ENCODE results near the gene ARHGAP19. TPM values are rescaled to one million over a fixed set of nuclear protein-coding genes. Genes with fewer than 3 reads are reported as not detected.

ARHGAP19 gene
- total and polyA plus RNA-seq, 2 of the 8 experiments (the other 6 are each of a cell fraction or from before 2014, with no cell fraction given) = 13.3 to 32.1 TPM

DNA sequence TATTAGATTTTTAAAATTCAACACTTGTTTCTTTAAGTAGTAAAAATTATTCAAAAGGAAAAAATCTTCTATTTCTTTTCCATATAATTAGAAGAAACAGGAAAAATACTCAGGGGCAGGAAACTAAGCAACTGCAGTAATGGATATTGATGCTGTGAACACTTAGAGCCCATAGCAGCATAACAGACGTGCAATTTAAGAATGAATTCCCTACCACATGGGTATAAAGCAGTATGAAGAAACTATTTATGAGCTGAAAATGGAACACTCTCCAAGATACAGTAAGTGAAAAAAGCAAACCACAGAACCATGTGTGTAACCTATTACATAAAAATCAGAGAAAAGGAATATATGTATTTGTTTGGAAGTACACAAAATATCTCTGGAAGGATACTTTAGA, 30.8 kb downstream of the ARHGAP19 start:
- Histone ChIP-seq H4K91ac (replicated peaks; ENCODE audit: insufficient read length, low read length) (no peak overlapping the region), H3K56ac (replicated peaks; ENCODE audit: insufficient read length, low read depth, low read length) (no peak overlapping the region), H3K4ac (replicated peaks; ENCODE audit: insufficient read length, low read depth, low read length) (no peak overlapping the region), H3K36me3 (ENCODE audit: control insufficient read depth in 2 of 4, insufficient read depth in 4 of 4, low read length in 3 of 4) (peaks cover 0 to 10% (median 6%) of the 10 kb centered on the region in 4 experiments; a peak in 5 of 8 replicates), H4K20me1 (replicated peaks in 1 of 2; ENCODE audit: control insufficient read depth in 1 of 2, insufficient read depth in 2 of 2, low read length in 2 of 2) (no peaks in the 10 kb centered on the region), H4K8ac (ENCODE audit: extremely low read depth, insufficient read depth, low read length) (no peak overlapping the region), H2BK20ac (ENCODE audit: low read length) (no peak overlapping the region), H2BK12ac (ENCODE audit: low read depth, low read length) (no peak overlapping the region), H3K9ac (replicated peaks in 1 of 4; ENCODE audit: extremely low read depth in 1 of 4, low read depth in 3 of 4, low read length in 3 of 4) (no peak overlapping the region), H2BK120ac (replicated peaks; ENCODE audit: low read depth, low read length) (no peak overlapping the region), H3K23ac (ENCODE audit: insufficient read length) (no peak overlapping the region), H2AFZ (ENCODE audit: low read length) (no peak overlapping the region), H3K23me2 (ENCODE audit: low read depth, low read length) (no peaks in the 10 kb centered on the region), H3K79me2 (ENCODE audit: control insufficient read depth in 1 of 2, insufficient read depth in 2 of 2, low read length in 2 of 2) (peaks cover 0 to 6% of the 10 kb centered on the region in 2 experiments; a peak in 1 of 4 replicates), H2BK15ac (ENCODE audit: low read length) (no peak overlapping the region), H3K27ac (ENCODE audit: low read depth, low read length) (no peak overlapping the region), H4K5ac (ENCODE audit: insufficient read length, low read depth, low read length) (no peak overlapping the region), H3K4me1 (replicated peaks in 1 of 4; ENCODE audit: control insufficient read depth in 3 of 4, insufficient read depth in 4 of 4, low read length in 3 of 4) (no peaks in the 10 kb centered on the region), H3K4me3 (ENCODE audit: extremely low read depth in 1 of 4, insufficient read depth in 2 of 4, low read depth in 3 of 4, low read length in 4 of 4) (no peak overlapping the region), H3K4me2 (ENCODE audit: insufficient read depth in 1 of 2, low read depth in 2 of 2, low read length in 2 of 2) (no peak overlapping the region), H3K14ac (ENCODE audit: insufficient read length) (no peak overlapping the region), H2BK5ac (ENCODE audit: low read depth, low read length) (no peak overlapping the region), H3K79me1 (ENCODE audit: low read depth, low read length) (no peaks in the 10 kb centered on the region; the same call in 1 of the 2 replicates), H3K27me3 (replicated peaks in 1 of 4; ENCODE audit: control insufficient read depth in 3 of 4, extremely low read depth in 1 of 4, insufficient read depth in 3 of 4, low read length in 3 of 4) (no peaks in the 10 kb centered on the region), H2AK5ac (ENCODE audit: low read depth, low read length) (no peak overlapping the region), H3K9me3 (ENCODE audit: insufficient read depth in 2 of 2, low read depth in 1 of 2, low read length in 1 of 2) (no peaks in the 10 kb centered on the region), H3K18ac (ENCODE audit: extremely low read depth, low read length) (no peak overlapping the region)
- POLR2A ChIA-PET (ENCODE audit: partially characterized antibody) = interaction anchor here (0.6 kb wide), 1 partner anchor 32 kb away, joined by 3 read pairs; no protein-coding TSS in a partner anchor
- CTCF ChIA-PET (ENCODE audit: partially characterized antibody) = interaction anchor here (1.0 kb wide), 1 partner anchor 27 kb away, joined by 3 read pairs; no protein-coding TSS in a partner anchor
- FAIRE-seq (no peak), DNase-seq (ENCODE audit: low read depth in 1 of 2, low spot score in 2 of 2) (no peak)
- WGBS, 2 experiments (ENCODE audit: extremely low coverage in 1 of 2, insufficient coverage in 1 of 2, insufficient read length in 1 of 2, insufficient replicate concordance in 2 of 2, low coverage in 1 of 2, low lambda C conversion rate in 2 of 2, missing lambda C conversion rate in 1 of 2) = 96% methylated on average over 1 of the region's 1 CpG; no CpG with 5 or more reads in 1 of the 2 experiments
- TF ChIP-seq BRCA1 (IDR thresholded peaks at IDR 0.05; ENCODE audit: low read depth, low read length) = no peak
